HepG2 (cell line): ENCODE results near the gene OSBP. TPM values are rescaled to one million over a fixed set of nuclear protein-coding genes. Genes with fewer than 3 reads are reported as not detected.

Experiments
- ATAC-seq: fragments of 200-7000 bp; cut with Tn5 transposase; 3 replicates; pipeline ENCODE4 v1.9.1; 2020; ENCODE audit warnings: mild to moderate bottlenecking, moderate library complexity
- BruUV-seq: library from RNA; stranded (reverse); fragments of 400-500 nt; replicated peaks from 2 replicates; lab custom pipeline; 2021; lab: Mats Ljungman, UMichigan
- CTCF ChIA-PET: fragments of 300-600 bp; formaldehyde crosslinking; extraction: SDS; loops from one replicate; lab custom pipeline; 2021; ENCODE audit warnings: low total read pairs, inconsistent platforms, low intra/inter-chr PET ratio; lab: Yijun Ruan, JAX
- POLR2A ChIA-PET: fragments of 350-600 bp; sonication (Branson Sonifier 250); formaldehyde crosslinking; loops from one replicate; lab custom pipeline; 2020; ENCODE audit warnings: antibody characterized with exemption, inconsistent platforms; lab: Yijun Ruan, JAX
- DNase-seq: peaks from one replicate; pipeline ENCODE4 v3.0.0-alpha.2; 2015; ENCODE audit warnings: low spot score
- FAIRE-seq: peaks from 3 replicates; lab custom pipeline; 2011; peaks lifted over from hg19 to GRCh38; lab: Jason Lieb, UNC
- H2AFZ ChIP-seq: one replicate; pipeline ENCODE4 v1.6.1; 2011; ENCODE audit warnings: low read length, inconsistent platforms
- H3K27ac ChIP-seq: fragments of 300-600 bp; 3 replicates; pipeline ENCODE4 v1.8.0; 2011; ENCODE audit warnings: mixed run types, mild to moderate bottlenecking, mixed read lengths, low read length, inconsistent platforms; ENCODE audit not compliant: insufficient read depth; ENCODE audit errors: extremely low read length
- H3K27me3 ChIP-seq, 2 experiments: fragments of 200-600 bp in 1 of 2; 2 replicates in 1 of 2; 3 replicates in 1 of 2; pipeline versions ENCODE4 v1.6.0 to v1.8.0; 2011; ENCODE audit warnings: low read length in 2 of 2, mild to moderate bottlenecking in 2 of 2, moderate library complexity in 2 of 2, inconsistent platforms in 1 of 2; ENCODE audit not compliant: insufficient read depth in 2 of 2, control insufficient read depth in 1 of 2
- H3K36me3 ChIP-seq, 2 experiments: fragments of 200-600 bp in 1 of 2; replicated peaks in 1 of 2; 2 replicates in 1 of 2; 3 replicates in 1 of 2; pipeline versions ENCODE4 v1.5.1 to v1.8.0; 2011; ENCODE audit warnings: low read length in 2 of 2, inconsistent platforms in 1 of 2; ENCODE audit not compliant: insufficient read depth in 2 of 2, control insufficient read depth in 1 of 2
- H3K4me1 ChIP-seq: 2 replicates; pipeline ENCODE4 v1.5.1; 2012; ENCODE audit warnings: low read length, inconsistent platforms; ENCODE audit not compliant: insufficient read depth
- H3K4me2 ChIP-seq: 2 replicates; pipeline ENCODE4 v1.6.0; 2011; ENCODE audit warnings: low read depth, low read length, inconsistent platforms
- H3K4me3 ChIP-seq, 3 experiments: fragments of 200-600 bp in 1 of 3; sonication (generic), shearing (Covaris generic) in 1 of 3; replicated peaks in 1 of 3; 2 replicates each; pipeline ENCODE4 v1.5.1; 2011 to 2016; ENCODE audit warnings: low read length in 3 of 3, inconsistent platforms in 2 of 3, low read depth in 2 of 3, mild to moderate bottlenecking in 2 of 3, control low read depth in 1 of 3, mixed read lengths in 1 of 3; ENCODE audit not compliant: insufficient read depth in 1 of 3
- H3K79me2 ChIP-seq: one replicate; pipeline ENCODE4 v1.6.1; 2011; ENCODE audit warnings: low read length, inconsistent platforms; ENCODE audit not compliant: insufficient read depth
- H3K9ac ChIP-seq: 2 replicates; pipeline ENCODE4 v1.6.0; 2011; ENCODE audit warnings: mild to moderate bottlenecking, low read depth, low read length, inconsistent platforms; ENCODE audit not compliant: insufficient read depth
- H3K9me3 ChIP-seq: 2 replicates; pipeline ENCODE4 v1.5.1; 2012; ENCODE audit warnings: mild to moderate bottlenecking, low read length
- H4K20me1 ChIP-seq: 2 replicates; pipeline ENCODE4 v1.6.0; 2011; ENCODE audit warnings: inconsistent platforms, mild to moderate bottlenecking, low read length, moderate library complexity; ENCODE audit not compliant: insufficient read depth
- ATF7 ChIP-seq, 2 experiments: fragments of 450-650 bp in 1 of 2; sonication (generic) in 1 of 2; formaldehyde crosslinking in 1 of 2; IDR thresholded peaks; 2 replicates each; pipeline versions ENCODE4 v1.4.0 to v1.6.1; 2016 to 2020; ENCODE audit warnings: antibody characterized with exemption in 1 of 2, mild to moderate bottlenecking in 1 of 2, missing genetic modification reagents in 1 of 2
- BRCA1 ChIP-seq: sonication (generic); formaldehyde crosslinking; IDR thresholded peaks from 2 replicates; pipeline ENCODE4 v1.4.0; 2020; ENCODE audit warnings: missing genetic modification reagents
- MATR3 ChIP-seq: sonication (generic); formaldehyde crosslinking; IDR thresholded peaks from 2 replicates; pipeline ENCODE4 v1.4.0; 2020; ENCODE audit warnings: missing genetic modification reagents
- NCOA5 ChIP-seq: sonication (generic); formaldehyde crosslinking; IDR thresholded peaks from 2 replicates; pipeline ENCODE4 v1.4.0; 2020; ENCODE audit warnings: missing genetic modification reagents
- SATB2 ChIP-seq: sonication (generic); formaldehyde crosslinking; IDR thresholded peaks from 2 replicates; pipeline ENCODE4 v1.5.0; 2020; ENCODE audit warnings: missing genetic modification reagents
- SOX13 ChIP-seq, 3 experiments: fragments of 450-650 bp in 1 of 3; sonication (generic) in 1 of 3; formaldehyde crosslinking in 1 of 3; IDR thresholded peaks in 2 of 3; conservative IDR thresholded peaks in 1 of 3; 2 replicates each; pipeline versions ENCODE4 v1.5.0 to v1.6.1; 2016 to 2020; ENCODE audit warnings: antibody characterized with exemption in 1 of 3, mild to moderate bottlenecking in 1 of 3, missing compliant biosample characterization in 1 of 3, missing genetic modification reagents in 1 of 3, moderate library complexity in 1 of 3
- TMF1 ChIP-seq: sonication (generic); formaldehyde crosslinking; IDR thresholded peaks from 2 replicates; pipeline ENCODE4 v1.8.1; 2022; ENCODE audit warnings: low read depth, missing genetic modification reagents
- U2AF1 ChIP-seq: fragments of 200-400 bp; formaldehyde crosslinking; optimal IDR thresholded peaks from 2 replicates; pipeline ENCODE3; 2017; ENCODE audit warnings: mild to moderate bottlenecking, low read depth, low read length
- ZFYVE20 ChIP-seq: sonication (generic); formaldehyde crosslinking; IDR thresholded peaks from 2 replicates; pipeline ENCODE4 v1.8.0; 2023; ENCODE audit warnings: low read depth, mild to moderate bottlenecking, moderate library complexity, missing genetic modification reagents, borderline replicate concordance
- ZNF251 ChIP-seq: sonication (generic); formaldehyde crosslinking; IDR thresholded peaks from 2 replicates; pipeline ENCODE4 v1.9.0; 2021; ENCODE audit warnings: mild to moderate bottlenecking, missing genetic modification reagents
- ZNF383 ChIP-seq: sonication (generic); formaldehyde crosslinking; IDR thresholded peaks from 2 replicates; pipeline ENCODE4 v1.4.0; 2020; ENCODE audit warnings: missing genetic modification reagents, mild to moderate bottlenecking, borderline replicate concordance
- ZZZ3 ChIP-seq: sonication (generic); formaldehyde crosslinking; IDR thresholded peaks from 2 replicates; pipeline ENCODE4 v1.4.0; 2020; ENCODE audit warnings: missing genetic modification reagents, mild to moderate bottlenecking, borderline replicate concordance
- WGBS: methylation state at CpG from one replicate; pipeline ENCODE4 v1.1.6; 2017; ENCODE audit warnings: low lambda C conversion rate; 5-methylcytosine and 5-hydroxymethylcytosine counted together
- in situ Hi-C: cut with HindIII; loops from 2 replicates; pipeline ENCODE4 v1.10.0; 2017; ENCODE audit warnings: low pct_unique_long_range_greater_than_20kb; ENCODE audit not compliant: extremely low pct_ligation_motif_present
- intact Hi-C: fragments of 100-400 bp; cut with micrococcal nuclease; formaldehyde crosslinking; loops from one replicate; pipeline ENCODE4 v1.10.0; 2022; ENCODE audit not compliant: unreplicated experiment
- polyA plus RNA-seq, 8 experiments: library from polyadenylated mRNA; depleted of rRNA in 3 of 8; stranded (reverse) in 7 of 8; unstranded in 1 of 8; fragments of >200 nt; fragmentation: Illumina TruSeq in 4 of 8; extraction: Trizol in 4 of 8; gene quantifications; 2 replicates each; pipeline versions ENCODE4 v1.2.1 to v1.2.3, GENCODE V29; 2011 to 2016; ENCODE audit warnings: low read depth in 4 of 8, missing spikeins in 1 of 8, mixed read lengths in 1 of 8; ENCODE audit not compliant: insufficient read depth in 1 of 8
- total RNA-seq, 5 experiments: library from RNA; depleted of rRNA; stranded (reverse); fragments of >200 nt; fragmentation: Illumina TruSeq; extraction: Trizol; gene quantifications; 2 replicates each; pipeline ENCODE4 v1.2.3, GENCODE V29; 2016; ENCODE audit warnings: low read depth in 1 of 5
- TF ChIP-seq, protein P1 (sequence below): sonication (generic); formaldehyde crosslinking; IDR thresholded peaks from 2 replicates; pipeline ENCODE4 v1.5.0; 2020; ENCODE audit warnings: missing genetic modification reagents, mild to moderate bottlenecking, borderline replicate concordance
- TF ChIP-seq, protein P2 (sequence below), 2 experiments: IDR thresholded peaks; 2 replicates each; pipeline ENCODE4 v1.6.1; 2011 to 2012; ENCODE audit warnings: low read length in 2 of 2, borderline replicate concordance in 1 of 2, low read depth in 1 of 2, mild to moderate bottlenecking in 1 of 2, moderate library complexity in 1 of 2
- TF ChIP-seq, protein P3 (sequence below): sonication (generic); formaldehyde crosslinking; IDR thresholded peaks from 2 replicates; pipeline ENCODE4 v1.5.0; 2020; ENCODE audit warnings: missing genetic modification reagents
- TF ChIP-seq, protein P4 (sequence below): sonication (generic); formaldehyde crosslinking; IDR thresholded peaks from 2 replicates; pipeline ENCODE4 v1.5.0; 2020; ENCODE audit warnings: mild to moderate bottlenecking, missing genetic modification reagents, borderline replicate concordance

Gene OSBP
- total and polyA plus RNA-seq, 2 of the 13 experiments (the other 11 are each of a cell fraction or from before 2014, with no cell fraction given) = 12.1 to 13.5 TPM

DNA sequence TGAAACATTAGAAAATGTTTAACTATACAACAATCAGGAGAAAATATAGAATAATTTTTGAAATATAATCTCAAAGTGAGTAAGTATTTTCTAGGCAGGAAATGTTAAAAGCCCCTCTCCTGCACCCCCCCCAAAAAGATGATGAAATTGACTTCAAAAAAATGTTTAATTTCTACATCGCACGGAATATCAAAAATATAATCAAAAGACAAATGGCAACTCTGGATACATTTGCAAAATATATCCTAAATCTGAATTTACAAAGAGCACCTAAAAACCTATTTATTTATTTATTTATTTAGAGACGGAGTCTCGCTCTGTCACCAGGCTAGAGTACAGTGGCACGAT lies 67.3 kb downstream of the OSBP start:
- no peak for FAIRE-seq
- WGBS = 95% methylated on average over 5 of the region's 5 CpGs
- H3K4me2 ChIP-seq = no peak overlapping the region; the same call in 1 of the 2 replicates
- TF ChIP-seq MATR3 = no peak
- no peak for TF ChIP-seq ZNF251
- TF ChIP-seq SOX13 (IDR thresholded peaks at IDR 0.05) = no peak
- no peak for TF ChIP-seq SOX13 (CRISPR knock-in tag; conservative IDR thresholded peaks at IDR 0.05 in 1 of 2, IDR thresholded peaks at IDR 0.05 in 1 of 2)
- TF ChIP-seq, protein P1, sequence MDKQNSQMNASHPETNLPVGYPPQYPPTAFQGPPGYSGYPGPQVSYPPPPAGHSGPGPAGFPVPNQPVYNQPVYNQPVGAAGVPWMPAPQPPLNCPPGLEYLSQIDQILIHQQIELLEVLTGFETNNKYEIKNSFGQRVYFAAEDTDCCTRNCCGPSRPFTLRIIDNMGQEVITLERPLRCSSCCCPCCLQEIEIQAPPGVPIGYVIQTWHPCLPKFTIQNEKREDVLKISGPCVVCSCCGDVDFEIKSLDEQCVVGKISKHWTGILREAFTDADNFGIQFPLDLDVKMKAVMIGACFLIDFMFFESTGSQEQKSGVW (CRISPR knock-in tag) = no peak
- no peak for TF ChIP-seq TMF1 (CRISPR knock-in tag)
- no peak for TF ChIP-seq BRCA1 (CRISPR knock-in tag)
- TF ChIP-seq U2AF1 = no peak
- no peak for TF ChIP-seq ZZZ3 (CRISPR knock-in tag)
- TF ChIP-seq SATB2 (CRISPR knock-in tag) = no peak
- TF ChIP-seq ATF7 (IDR thresholded peaks at IDR 0.05) = no peak
- no peak for TF ChIP-seq ATF7 (CRISPR knock-in tag; IDR thresholded peaks at IDR 0.05)
- TF ChIP-seq ZFYVE20 (CRISPR knock-in tag) = no peak
- TF ChIP-seq ZNF383 (CRISPR knock-in tag) = no peak
- no peak for TF ChIP-seq NCOA5 (CRISPR knock-in tag)
- TF ChIP-seq, protein P2, sequence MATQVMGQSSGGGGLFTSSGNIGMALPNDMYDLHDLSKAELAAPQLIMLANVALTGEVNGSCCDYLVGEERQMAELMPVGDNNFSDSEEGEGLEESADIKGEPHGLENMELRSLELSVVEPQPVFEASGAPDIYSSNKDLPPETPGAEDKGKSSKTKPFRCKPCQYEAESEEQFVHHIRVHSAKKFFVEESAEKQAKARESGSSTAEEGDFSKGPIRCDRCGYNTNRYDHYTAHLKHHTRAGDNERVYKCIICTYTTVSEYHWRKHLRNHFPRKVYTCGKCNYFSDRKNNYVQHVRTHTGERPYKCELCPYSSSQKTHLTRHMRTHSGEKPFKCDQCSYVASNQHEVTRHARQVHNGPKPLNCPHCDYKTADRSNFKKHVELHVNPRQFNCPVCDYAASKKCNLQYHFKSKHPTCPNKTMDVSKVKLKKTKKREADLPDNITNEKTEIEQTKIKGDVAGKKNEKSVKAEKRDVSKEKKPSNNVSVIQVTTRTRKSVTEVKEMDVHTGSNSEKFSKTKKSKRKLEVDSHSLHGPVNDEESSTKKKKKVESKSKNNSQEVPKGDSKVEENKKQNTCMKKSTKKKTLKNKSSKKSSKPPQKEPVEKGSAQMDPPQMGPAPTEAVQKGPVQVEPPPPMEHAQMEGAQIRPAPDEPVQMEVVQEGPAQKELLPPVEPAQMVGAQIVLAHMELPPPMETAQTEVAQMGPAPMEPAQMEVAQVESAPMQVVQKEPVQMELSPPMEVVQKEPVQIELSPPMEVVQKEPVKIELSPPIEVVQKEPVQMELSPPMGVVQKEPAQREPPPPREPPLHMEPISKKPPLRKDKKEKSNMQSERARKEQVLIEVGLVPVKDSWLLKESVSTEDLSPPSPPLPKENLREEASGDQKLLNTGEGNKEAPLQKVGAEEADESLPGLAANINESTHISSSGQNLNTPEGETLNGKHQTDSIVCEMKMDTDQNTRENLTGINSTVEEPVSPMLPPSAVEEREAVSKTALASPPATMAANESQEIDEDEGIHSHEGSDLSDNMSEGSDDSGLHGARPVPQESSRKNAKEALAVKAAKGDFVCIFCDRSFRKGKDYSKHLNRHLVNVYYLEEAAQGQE (IDR thresholded peaks at IDR 0.05; ENCODE audit: borderline replicate concordance in 1 of 2, low read depth in 1 of 2, low read length in 2 of 2) = no peak
- TF ChIP-seq, protein P3, sequence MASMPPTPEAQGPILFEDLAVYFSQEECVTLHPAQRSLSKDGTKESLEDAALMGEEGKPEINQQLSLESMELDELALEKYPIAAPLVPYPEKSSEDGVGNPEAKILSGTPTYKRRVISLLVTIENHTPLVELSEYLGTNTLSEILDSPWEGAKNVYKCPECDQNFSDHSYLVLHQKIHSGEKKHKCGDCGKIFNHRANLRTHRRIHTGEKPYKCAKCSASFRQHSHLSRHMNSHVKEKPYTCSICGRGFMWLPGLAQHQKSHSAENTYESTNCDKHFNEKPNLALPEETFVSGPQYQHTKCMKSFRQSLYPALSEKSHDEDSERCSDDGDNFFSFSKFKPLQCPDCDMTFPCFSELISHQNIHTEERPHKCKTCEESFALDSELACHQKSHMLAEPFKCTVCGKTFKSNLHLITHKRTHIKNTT (CRISPR knock-in tag) = no peak
- TF ChIP-seq, protein P4, sequence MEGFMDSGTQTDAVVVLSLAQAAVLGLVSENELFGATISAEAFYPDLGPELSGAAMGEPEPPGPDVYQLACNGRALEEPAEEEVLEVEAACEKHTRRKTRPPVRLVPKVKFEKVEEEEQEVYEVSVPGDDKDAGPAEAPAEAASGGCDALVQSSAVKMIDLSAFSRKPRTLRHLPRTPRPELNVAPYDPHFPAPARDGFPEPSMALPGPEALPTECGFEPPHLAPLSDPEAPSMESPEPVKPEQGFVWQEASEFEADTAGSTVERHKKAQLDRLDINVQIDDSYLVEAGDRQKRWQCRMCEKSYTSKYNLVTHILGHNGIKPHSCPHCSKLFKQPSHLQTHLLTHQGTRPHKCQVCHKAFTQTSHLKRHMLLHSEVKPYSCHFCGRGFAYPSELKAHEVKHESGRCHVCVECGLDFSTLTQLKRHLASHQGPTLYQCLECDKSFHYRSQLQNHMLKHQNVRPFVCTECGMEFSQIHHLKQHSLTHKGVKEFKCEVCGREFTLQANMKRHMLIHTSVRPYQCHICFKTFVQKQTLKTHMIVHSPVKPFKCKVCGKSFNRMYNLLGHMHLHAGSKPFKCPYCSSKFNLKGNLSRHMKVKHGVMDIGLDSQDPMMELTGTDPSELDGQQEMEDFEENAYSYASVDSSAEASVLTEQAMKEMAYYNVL (CRISPR knock-in tag) = no peak

More for the DNA sequence above, 67.3 kb downstream of the OSBP start:
- Histone ChIP-seq H2AFZ (no peak overlapping the region), H3K27me3 (no peaks in the 10 kb centered on the region; a peak in 1 of 5 replicates), H3K4me1 (peaks cover 19% of the 10 kb centered on the region), H3K9me3 (no peaks in the 10 kb centered on the region), H3K4me3 (no peak overlapping the region), H3K27ac (no peak overlapping the region), H3K79me2 (no peaks in the 10 kb centered on the region), H3K9ac (no peak overlapping the region), H3K36me3 (no peaks in the 10 kb centered on the region), H4K20me1 (no peaks in the 10 kb centered on the region)
- ChIA-PET CTCF (no interaction called here), POLR2A (interaction anchor here (2.8 kb wide), 1 partner anchor 121 kb away, joined by 15 read pairs; the partner anchor contains the start of gene PATL1)
- intact Hi-C loops (no loop called here), in situ Hi-C loops (no loop called here)
- DNase-seq (no peak), ATAC-seq (no peak)
- no TSS peak for BruUV-seq
